Iris pigment epithelial cell (primary cell): ENCODE measurements around the gene GNA15.
"Not testable (repeated sequence)": the region's sequence is repeated elsewhere in the genome, so short reads cannot be mapped to it uniquely, and the experiment has no call there.

ENCODE experiments used
- DNase-seq: peaks from one replicate; pipeline ENCODE4 v3.0.0-alpha.2; 2011; ENCODE audit warnings: low read depth

Gene GNA15

GRCh38 chr19:3135961-3136683 is at the start of gene GNA15:
TSS of gene GNA15 (plus strand) at chr19:3136033. CDS start at chr19:3136451, 418 bp downstream.
- DNase-seq, result no peak

- no peak for DNase-seq
Observed at GRCh38 chr19:3087769-3088168, 48.1 kb upstream of the GNA15 start.

- DNase-seq, result not testable (repeated sequence)
Observed at GRCh38 chr19:3089299-3089855, 46.5 kb upstream of the GNA15 start.

- DNase-seq, result peak; percentile 40
Observed at GRCh38 chr19:3094601-3095440, 41.0 kb upstream of the GNA15 start.

GRCh38 chr19:3095441-3096191 is 40.2 kb upstream of the GNA15 start:
- no peak for DNase-seq

- DNase-seq, result no peak
Observed at GRCh38 chr19:3096267-3096901, 39.4 kb upstream of the GNA15 start.

- no peak for DNase-seq
Observed at GRCh38 chr19:3096902-3097326, 38.9 kb upstream of the GNA15 start.

- no peak for DNase-seq
Observed at GRCh38 chr19:3097442-3097871, 38.4 kb upstream of the GNA15 start.

- no peak for DNase-seq
Observed at GRCh38 chr19:3098141-3098514, 37.7 kb upstream of the GNA15 start.

- DNase-seq, result peak; percentile 31
Observed at GRCh38 chr19:3098515-3099346, 37.1 kb upstream of the GNA15 start.

GRCh38 chr19:3099347-3100145 is 36.3 kb upstream of the GNA15 start:
- DNase-seq, result no peak

- DNase-seq, result no peak
Observed at GRCh38 chr19:3100331-3100730, 35.5 kb upstream of the GNA15 start.

- DNase-seq, result no peak
Observed at GRCh38 chr19:3100747-3101730, 34.8 kb upstream of the GNA15 start.

GRCh38 chr19:3102239-3103140 is 33.3 kb upstream of the GNA15 start:
- no peak for DNase-seq

- DNase-seq, result no peak
Observed at GRCh38 chr19:3104708-3104983, 31.2 kb upstream of the GNA15 start.

GRCh38 chr19:3105641-3106508 is 30.0 kb upstream of the GNA15 start:
- no peak for DNase-seq
